HL-60 (cell line): ENCODE results near the gene KIAA0319L.

ENCODE experiments used
- CTCF ChIP-seq: IDR thresholded peaks from one replicate; pipeline ENCODE4 v1.5.1; 2011; ENCODE audit warnings: low read length, control low read depth, inconsistent platforms; ENCODE audit not compliant: insufficient read depth
- POLR2AphosphoS5 ChIP-seq: IDR thresholded peaks from 2 replicates; pipeline ENCODE4 v1.6.1; 2012; ENCODE audit warnings: low read depth

GRCh38 chr1:35475856-35476674 is 81.1 kb downstream of the KIAA0319L start:
- no peak for TF ChIP-seq CTCF
- no peak for TF ChIP-seq POLR2AphosphoS5
